SK-N-SH (cell line): ENCODE results near the gene MATN1. TPM values are rescaled to one million over a fixed set of nuclear protein-coding genes. Genes with fewer than 3 reads are reported as not detected.

Experiments used
- CTCF ChIA-PET: fragments of 300-600, 350-600 bp; formaldehyde crosslinking; extraction: SDS; loops from one replicate; lab custom pipeline; 2021; lab: Yijun Ruan, JAX
- POLR2A ChIA-PET: fragments of 350-600 bp; sonication (Branson Sonifier 250); formaldehyde crosslinking; extraction: SDS; loops from one replicate; lab custom pipeline; 2020; ENCODE audit warnings: antibody characterized with exemption, inconsistent platforms; lab: Yijun Ruan, JAX
- DNase-seq: peaks from one replicate; pipeline ENCODE4 v3.0.0; 2012
- H2AFZ ChIP-seq: fragments of 200-600 bp; sonication (generic); 2 replicates; pipeline ENCODE4 v1.8.1; 2016; ENCODE audit warnings: antibody characterized with exemption, mild to moderate bottlenecking, low read depth
- H3F3A ChIP-seq: fragments of 200-600 bp; sonication (generic); replicated peaks from 2 replicates; pipeline ENCODE3; 2016; ENCODE audit warnings: antibody characterized with exemption, mild to moderate bottlenecking; ENCODE audit not compliant: insufficient read depth
- H3K27ac ChIP-seq, 2 experiments: fragments of 200-500 bp in 1 of 2; fragments of 200-600 bp in 1 of 2; sonication (Bioruptor generic) in 1 of 2; sonication (generic), shearing (Covaris generic) in 1 of 2; 2 replicates each; pipeline versions ENCODE4 v1.5.1 to v1.6.1; 2014 to 2016; ENCODE audit warnings: low read depth in 2 of 2, inconsistent platforms in 1 of 2, low read length in 1 of 2, mild to moderate bottlenecking in 1 of 2, mixed read lengths in 1 of 2
- H3K27me3 ChIP-seq: fragments of 200-600 bp; sonication (generic), shearing (Covaris generic); 2 replicates; pipeline ENCODE4 v1.6.1; 2016; ENCODE audit warnings: mixed run types; ENCODE audit not compliant: insufficient read depth
- H3K36me3 ChIP-seq, 2 experiments: fragments of 200-500 bp in 1 of 2; fragments of 200-600 bp in 1 of 2; sonication (Bioruptor generic) in 1 of 2; sonication (generic) in 1 of 2; replicated peaks in 1 of 2; 2 replicates each; pipeline versions ENCODE3 to v1.5.1; 2014 to 2016; ENCODE audit warnings: low read length in 1 of 2, mild to moderate bottlenecking in 1 of 2; ENCODE audit not compliant: insufficient read depth in 2 of 2, control insufficient read depth in 1 of 2
- H3K4me1 ChIP-seq, 2 experiments: fragments of 200-500 bp in 1 of 2; fragments of 200-600 bp in 1 of 2; sonication (Bioruptor generic) in 1 of 2; sonication (generic), shearing (Covaris generic) in 1 of 2; 2 replicates each; pipeline versions ENCODE4 v1.5.1 to v1.6.1; 2014 to 2016; ENCODE audit warnings: low read depth in 1 of 2, low read length in 1 of 2, mixed run types in 1 of 2; ENCODE audit not compliant: insufficient read depth in 2 of 2, control insufficient read depth in 1 of 2
- H3K4me2 ChIP-seq: fragments of 200-600 bp; sonication (generic), shearing (Covaris generic); 2 replicates; pipeline ENCODE4 v1.6.1; 2017; ENCODE audit warnings: mixed run types
- H3K4me3 ChIP-seq, 2 experiments: fragments of 200-500 bp in 1 of 2; fragments of 200-600 bp in 1 of 2; sonication (Bioruptor generic) in 1 of 2; sonication (generic), shearing (Covaris generic) in 1 of 2; 2 replicates each; pipeline versions ENCODE4 v1.5.1 to v1.8.1; 2014 to 2016; ENCODE audit warnings: low read depth in 2 of 2, inconsistent platforms in 1 of 2, low read length in 1 of 2, mild to moderate bottlenecking in 1 of 2, mixed read lengths in 1 of 2, moderate library complexity in 1 of 2
- H3K79me2 ChIP-seq: fragments of 200-600 bp; sonication (generic); 2 replicates; pipeline ENCODE4 v1.8.1; 2017; ENCODE audit warnings: mild to moderate bottlenecking; ENCODE audit not compliant: insufficient read depth
- H3K9ac ChIP-seq: fragments of 200-600 bp; sonication (generic); 2 replicates; pipeline ENCODE4 v1.6.1; 2017; ENCODE audit warnings: mixed run types
- H3K9me2 ChIP-seq: fragments of 200-600 bp; sonication (generic); 2 replicates; pipeline ENCODE4 v1.6.1; 2017; ENCODE audit warnings: mixed run types
- H3K9me3 ChIP-seq: fragments of 200-600 bp; sonication (generic); 2 replicates; pipeline ENCODE4 v1.6.1; 2017; ENCODE audit warnings: mixed run types, mild to moderate bottlenecking, moderate library complexity
- H4K20me1 ChIP-seq: fragments of 200-600 bp; sonication (generic); 2 replicates; pipeline ENCODE4 v1.6.1; 2017; ENCODE audit warnings: mild to moderate bottlenecking, mixed run types; ENCODE audit not compliant: insufficient read depth
- CHD2 ChIP-seq: fragments of 150-350 bp; IDR thresholded peaks from 2 replicates; pipeline ENCODE4 v1.6.1; 2018; ENCODE audit warnings: low read length; ENCODE audit not compliant: partially characterized antibody
- ELF1 ChIP-seq: IDR thresholded peaks from 2 replicates; pipeline ENCODE4 v1.4.0; 2012
- EP300 ChIP-seq, 2 experiments: IDR thresholded peaks; 2 replicates each; pipeline versions ENCODE4 v1.4.0 to v1.6.1; 2012; ENCODE audit warnings: borderline replicate concordance in 1 of 2, low read depth in 1 of 2, low read length in 1 of 2
- FOSL2 ChIP-seq: IDR thresholded peaks from 2 replicates; pipeline ENCODE4 v1.4.0; 2012; ENCODE audit warnings: low read depth, mild to moderate bottlenecking, moderate library complexity, borderline replicate concordance
- FOXJ3 ChIP-seq: sonication (generic); formaldehyde crosslinking; IDR thresholded peaks from 2 replicates; pipeline ENCODE4 v1.5.1; 2020; ENCODE audit warnings: mild to moderate bottlenecking, missing genetic modification reagents
- JUND ChIP-seq: IDR thresholded peaks from 2 replicates; pipeline ENCODE4 v1.4.0; 2012
- MEF2A ChIP-seq: IDR thresholded peaks from 2 replicates; pipeline ENCODE4 v1.4.0; 2012; ENCODE audit warnings: low read depth, borderline replicate concordance
- NFIC ChIP-seq: IDR thresholded peaks from 2 replicates; pipeline ENCODE4 v1.4.0; 2012; ENCODE audit warnings: borderline replicate concordance
- NRF1 ChIP-seq: IDR thresholded peaks from 2 replicates; pipeline ENCODE4 v1.6.1; 2012; ENCODE audit warnings: low read depth, mild to moderate bottlenecking, low read length
- RCOR1 ChIP-seq: fragments of 150-350 bp; IDR thresholded peaks from 2 replicates; pipeline ENCODE4 v1.6.1; 2017; ENCODE audit warnings: antibody characterized with exemption, low read length
- SMC3 ChIP-seq: IDR thresholded peaks from 2 replicates; pipeline ENCODE4 v1.6.1; 2012; ENCODE audit warnings: low read depth, low read length, improper control_type of control experiment
- TCF12 ChIP-seq: IDR thresholded peaks from 2 replicates; pipeline ENCODE4 v1.4.0; 2012
- WGBS: methylation state at CpG from one replicate; pipeline ENCODE4 v1.1.6; 2017; ENCODE audit warnings: low lambda C conversion rate; 5-methylcytosine and 5-hydroxymethylcytosine counted together
- polyA plus RNA-seq, 3 experiments: library from polyadenylated mRNA; depleted of rRNA; stranded (reverse); fragments of >200 nt; gene quantifications; 2 replicates each; pipeline ENCODE4 v1.2.3, GENCODE V29; 2012
- TF ChIP-seq, protein P1 (sequence below): fragments of 150-350 bp; IDR thresholded peaks from 2 replicates; pipeline ENCODE4 v1.6.1; 2016; ENCODE audit warnings: mild to moderate bottlenecking, low read depth, low read length
- TF ChIP-seq, protein P2 (sequence below): IDR thresholded peaks from 2 replicates; pipeline ENCODE4 v1.4.0; 2012; ENCODE audit warnings: low read depth, borderline replicate concordance
- TF ChIP-seq, protein P3 (sequence below): fragments of 150-350 bp; IDR thresholded peaks from 2 replicates; pipeline ENCODE4 v1.6.1; 2017; ENCODE audit warnings: antibody characterized with exemption, low read length, low read depth, borderline replicate concordance

The MATN1 gene
- polyA plus RNA-seq, 1 of the 3 experiments (the other 2 are of a cell fraction), result 0.23 TPM

DNA sequence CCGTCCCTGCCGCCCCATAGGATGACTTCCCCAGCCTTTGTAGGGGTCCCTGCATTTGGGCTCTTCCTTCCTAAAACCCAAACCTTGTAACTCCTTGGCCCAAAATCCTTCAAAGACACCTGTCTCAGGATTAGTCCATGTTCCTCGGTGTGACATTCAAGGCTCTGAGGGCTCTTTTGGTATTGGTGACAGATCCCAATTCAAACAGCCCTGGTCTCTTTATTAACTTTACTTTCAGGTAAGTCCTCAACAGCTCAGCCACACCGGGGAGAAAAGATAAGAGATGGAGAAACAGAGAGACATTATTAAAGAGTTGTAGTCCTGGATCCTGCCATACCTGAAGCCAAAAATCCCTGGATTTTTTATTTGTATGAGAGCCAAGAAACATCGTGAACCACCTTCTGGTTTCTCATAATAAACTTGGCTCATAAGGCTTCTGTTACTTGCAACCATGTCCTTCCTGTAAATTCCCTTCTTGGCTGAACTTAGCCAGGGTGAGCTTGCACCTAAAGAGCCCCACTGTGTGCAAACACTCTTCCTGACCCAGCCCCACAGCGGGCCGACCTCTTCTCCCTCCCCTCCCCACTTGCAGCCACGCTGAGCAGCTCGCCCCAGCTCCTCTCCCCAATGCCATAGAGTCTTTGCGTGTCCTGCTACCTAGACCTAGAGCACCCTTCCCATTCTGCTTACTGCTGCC, 7.9 kb upstream of the MATN1 start (continued):
- TF ChIP-seq, protein P1, sequence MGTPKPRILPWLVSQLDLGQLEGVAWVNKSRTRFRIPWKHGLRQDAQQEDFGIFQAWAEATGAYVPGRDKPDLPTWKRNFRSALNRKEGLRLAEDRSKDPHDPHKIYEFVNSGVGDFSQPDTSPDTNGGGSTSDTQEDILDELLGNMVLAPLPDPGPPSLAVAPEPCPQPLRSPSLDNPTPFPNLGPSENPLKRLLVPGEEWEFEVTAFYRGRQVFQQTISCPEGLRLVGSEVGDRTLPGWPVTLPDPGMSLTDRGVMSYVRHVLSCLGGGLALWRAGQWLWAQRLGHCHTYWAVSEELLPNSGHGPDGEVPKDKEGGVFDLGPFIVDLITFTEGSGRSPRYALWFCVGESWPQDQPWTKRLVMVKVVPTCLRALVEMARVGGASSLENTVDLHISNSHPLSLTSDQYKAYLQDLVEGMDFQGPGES, result no peak
- TF ChIP-seq NFIC (no peak), CHD2 (no peak), ELF1 (no peak), JUND (no peak), EP300 (IDR thresholded peaks at IDR 0.05; ENCODE audit: borderline replicate concordance in 1 of 2, low read depth in 1 of 2, low read length in 1 of 2) (no peak), FOXJ3 (no peak), RCOR1 (no peak), TCF12 (no peak), FOSL2 (no peak), SMC3 (no peak)
- TF ChIP-seq, protein P2, sequence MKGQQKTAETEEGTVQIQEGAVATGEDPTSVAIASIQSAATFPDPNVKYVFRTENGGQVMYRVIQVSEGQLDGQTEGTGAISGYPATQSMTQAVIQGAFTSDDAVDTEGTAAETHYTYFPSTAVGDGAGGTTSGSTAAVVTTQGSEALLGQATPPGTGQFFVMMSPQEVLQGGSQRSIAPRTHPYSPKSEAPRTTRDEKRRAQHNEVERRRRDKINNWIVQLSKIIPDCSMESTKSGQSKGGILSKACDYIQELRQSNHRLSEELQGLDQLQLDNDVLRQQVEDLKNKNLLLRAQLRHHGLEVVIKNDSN, result no peak
- TF ChIP-seq, protein P3, sequence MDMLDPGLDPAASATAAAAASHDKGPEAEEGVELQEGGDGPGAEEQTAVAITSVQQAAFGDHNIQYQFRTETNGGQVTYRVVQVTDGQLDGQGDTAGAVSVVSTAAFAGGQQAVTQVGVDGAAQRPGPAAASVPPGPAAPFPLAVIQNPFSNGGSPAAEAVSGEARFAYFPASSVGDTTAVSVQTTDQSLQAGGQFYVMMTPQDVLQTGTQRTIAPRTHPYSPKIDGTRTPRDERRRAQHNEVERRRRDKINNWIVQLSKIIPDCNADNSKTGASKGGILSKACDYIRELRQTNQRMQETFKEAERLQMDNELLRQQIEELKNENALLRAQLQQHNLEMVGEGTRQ, result no peak

DNA sequence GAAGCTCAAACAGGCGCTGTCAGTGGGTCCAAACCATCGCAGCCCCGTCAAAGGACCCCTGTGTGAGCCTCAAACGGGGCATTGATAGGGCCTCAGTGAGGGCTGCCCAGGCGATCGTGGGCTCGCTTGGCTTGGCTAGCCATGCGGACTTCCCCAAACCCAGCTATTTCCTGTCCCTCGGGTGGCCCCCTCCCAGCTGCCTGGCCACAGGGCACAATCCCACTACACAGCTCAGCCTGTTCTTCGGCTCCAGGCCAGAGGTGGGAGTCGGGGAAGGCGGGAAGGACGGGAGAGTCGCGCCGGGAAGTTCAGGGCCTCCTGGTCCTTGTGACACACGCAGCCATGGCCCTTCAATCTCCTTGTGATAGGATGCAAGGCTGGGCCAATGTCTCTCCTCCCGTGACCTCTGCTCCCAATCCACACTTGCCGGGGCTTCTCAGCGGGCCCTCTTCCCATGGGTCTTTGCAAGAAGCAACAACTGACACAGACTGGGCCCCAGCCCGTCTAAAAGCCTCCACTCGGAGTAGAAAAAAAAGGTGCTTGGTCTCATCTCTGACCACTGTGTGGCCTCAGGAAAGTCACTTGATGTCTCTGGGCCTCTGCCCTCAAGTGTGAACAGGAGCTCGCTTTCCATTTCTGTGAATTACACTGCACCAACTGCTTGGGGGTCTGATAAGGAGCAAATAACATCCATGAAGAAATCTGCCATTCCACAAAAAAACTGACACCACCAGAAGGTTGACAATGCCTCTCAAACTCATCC, 7.1 kb upstream of the MATN1 start:
- no peak for TF ChIP-seq NRF1
- no peak for TF ChIP-seq MEF2A
- TF ChIP-seq, all 33 proteins: peak for 0
- Histone ChIP-seq H2AFZ (no peak overlapping the region), H3K36me3 (peaks cover 0 to 6% of the 10 kb centered on the region in 2 experiments), H3K27me3 (no peaks in the 10 kb centered on the region), H3F3A (peaks cover 11% of the 10 kb centered on the region), H3K27ac (no peak overlapping the region), H3K9me3 (no peaks in the 10 kb centered on the region), H3K4me1 (peaks cover 6% of the 10 kb centered on the region in 2 experiments; a peak in 3 of 4 replicates), H3K79me2 (no peaks in the 10 kb centered on the region), H3K4me3 (no peak overlapping the region), H3K9me2 (no peaks in the 10 kb centered on the region), H4K20me1 (no peaks in the 10 kb centered on the region), H3K4me2 (no peak overlapping the region), H3K9ac (no peak overlapping the region)
- POLR2A ChIA-PET, result no interaction called here
- 84% methylated on average over 16 of the region's 23 CpGs for WGBS
- no peak for DNase-seq
- CTCF ChIA-PET, result interaction anchor here (1.1 to 14.9 kb wide), 4 partner anchors 11 to 182 kb away, joined by 4 to 377 read pairs (median 26); no protein-coding TSS in a partner anchor
